Embryonic facial prominence (tissue), 1 donor: ENCODE measurements around the gene ST6GALNAC3.

Experiments used
- DNase-seq: peaks from one replicate; pipeline ENCODE4 v3.0.0-alpha.2; 2016; ENCODE audit errors: extremely low spot score

The ST6GALNAC3 gene

GRCh38 chr1:76142771-76143540 is 68.4 kb downstream of the ST6GALNAC3 start:
- DNase-seq = no peak

GRCh38 chr1:76144247-76144646 is 69.7 kb downstream of the ST6GALNAC3 start:
- DNase-seq = no peak

- DNase-seq = no peak
Observed at GRCh38 chr1:76145332-76145731, 70.8 kb downstream of the ST6GALNAC3 start.

- no peak for DNase-seq
Observed at GRCh38 chr1:76146184-76146583, 71.6 kb downstream of the ST6GALNAC3 start.

- no peak for DNase-seq
Observed at GRCh38 chr1:76147917-76148316, 73.4 kb downstream of the ST6GALNAC3 start.

GRCh38 chr1:76148460-76148859 is 73.9 kb downstream of the ST6GALNAC3 start:
- DNase-seq = no peak

GRCh38 chr1:76153841-76154205 is 79.3 kb downstream of the ST6GALNAC3 start:
- DNase-seq = no peak

GRCh38 chr1:76154206-76154956 is 79.8 kb downstream of the ST6GALNAC3 start:
- DNase-seq = peak; percentile 74

GRCh38 chr1:76156987-76157386 is 82.4 kb downstream of the ST6GALNAC3 start:
- no peak for DNase-seq

- no peak for DNase-seq
Observed at GRCh38 chr1:76158126-76158525, 83.6 kb downstream of the ST6GALNAC3 start.

GRCh38 chr1:76160225-76160624 is 85.7 kb downstream of the ST6GALNAC3 start:
- DNase-seq = no peak

- DNase-seq = no peak
Observed at GRCh38 chr1:76161451-76161850, 86.9 kb downstream of the ST6GALNAC3 start.

GRCh38 chr1:76162254-76162653 is 87.7 kb downstream of the ST6GALNAC3 start:
- no peak for DNase-seq

- no peak for DNase-seq
Observed at GRCh38 chr1:76164165-76164564, 89.6 kb downstream of the ST6GALNAC3 start.

GRCh38 chr1:76170084-76170483 is 95.5 kb downstream of the ST6GALNAC3 start:
- no peak for DNase-seq

GRCh38 chr1:76170513-76170912 is 96.0 kb downstream of the ST6GALNAC3 start:
- no peak for DNase-seq

GRCh38 chr1:76176000-76176399 is 101.5 kb downstream of the ST6GALNAC3 start:
- no peak for DNase-seq

GRCh38 chr1:76177615-76178014 is 103.1 kb downstream of the ST6GALNAC3 start:
- DNase-seq = no peak

- no peak for DNase-seq
Observed at GRCh38 chr1:76179219-76179698, 104.7 kb downstream of the ST6GALNAC3 start.

GRCh38 chr1:76185207-76185606 is 110.7 kb downstream of the ST6GALNAC3 start:
- no peak for DNase-seq

- no peak for DNase-seq
Observed at GRCh38 chr1:76186554-76187170, 112.1 kb downstream of the ST6GALNAC3 start.

GRCh38 chr1:76187436-76187835 is 112.9 kb downstream of the ST6GALNAC3 start:
- DNase-seq = no peak

GRCh38 chr1:76189310-76189709 is 114.8 kb downstream of the ST6GALNAC3 start:
- DNase-seq = no peak
